Posterior vena cava (tissue), 2 donors: ENCODE data around the gene DNAAF1. TPM values are rescaled to one million over a fixed set of nuclear protein-coding genes. Genes with fewer than 3 reads are reported as not detected.

ENCODE experiments used
- DNase-seq: peaks from one replicate; pipeline ENCODE4 v3.0.0-alpha.2; 2020; ENCODE audit warnings: low spot score
- intact Hi-C, 2 donors: fragments of 100-400 bp; cut with DNase I; formaldehyde crosslinking; loops; one replicate each; pipeline versions ENCODE4 v1.14.1 to v1.14.2; 2022 to 2023
- total RNA-seq, 2 donors: library from RNA; stranded (reverse); fragmentation: NEBNext Ultra II Directional; extraction: Animal tissue kit (Norgen Biotek cat#: 25700); gene quantifications; one replicate each; pipeline ENCODE4 v1.2.1, GENCODE V29; 2021
- donor health status: DM: yes; HTN: yes; CAD: no.
- donor health status: DM: yes; HTN: yes; CAD: no.

Gene DNAAF1
- total RNA-seq, 2 donors from 2014 or later = not detected

- intact Hi-C loops = loop anchor here in 1 of 2 donors (5.0 to 10.0 kb wide), 3 partner anchors 55 to 207 kb away; no protein-coding TSS in a partner anchor
- no peak for DNase-seq
Measured at GRCh38 chr16:84179612-84180320, 34.7 kb downstream of the DNAAF1 start.

DNA sequence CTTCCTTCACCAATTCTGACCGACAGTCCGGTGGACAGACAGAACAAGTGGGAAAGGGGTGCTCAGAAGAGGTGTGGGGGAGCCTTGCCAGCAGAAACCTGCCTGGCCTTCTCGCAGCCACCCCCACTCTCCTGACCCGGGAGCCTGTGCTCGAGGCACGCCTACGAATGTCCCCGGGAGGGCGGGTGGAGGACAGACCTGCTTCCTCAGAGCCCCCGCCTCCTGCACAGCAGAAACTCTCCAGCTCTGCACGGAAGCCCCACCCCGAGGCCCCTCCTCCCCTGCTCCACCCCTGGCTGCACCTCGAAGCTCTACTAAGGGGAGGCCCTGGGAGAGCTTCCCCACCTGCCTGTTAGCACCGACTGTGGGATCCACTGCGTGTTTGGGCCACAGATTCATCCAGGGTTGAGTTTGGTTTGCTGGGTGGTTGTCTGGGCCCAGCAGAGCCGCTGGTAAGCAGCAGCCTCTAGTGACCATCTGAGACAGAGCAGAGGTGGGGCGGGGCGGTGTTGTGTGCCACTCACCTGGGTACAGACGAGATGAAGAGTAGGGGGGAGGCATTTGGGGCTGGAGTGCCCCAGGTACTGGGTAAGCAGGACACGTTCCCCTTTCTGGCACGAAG, 35.5 kb downstream of the DNAAF1 start:
- no peak for DNase-seq
- intact Hi-C loops = loop anchor here in 1 of 2 donors (5.0 to 10.0 kb wide), 2 partner anchors 56 to 208 kb away; no protein-coding TSS in a partner anchor

DNA sequence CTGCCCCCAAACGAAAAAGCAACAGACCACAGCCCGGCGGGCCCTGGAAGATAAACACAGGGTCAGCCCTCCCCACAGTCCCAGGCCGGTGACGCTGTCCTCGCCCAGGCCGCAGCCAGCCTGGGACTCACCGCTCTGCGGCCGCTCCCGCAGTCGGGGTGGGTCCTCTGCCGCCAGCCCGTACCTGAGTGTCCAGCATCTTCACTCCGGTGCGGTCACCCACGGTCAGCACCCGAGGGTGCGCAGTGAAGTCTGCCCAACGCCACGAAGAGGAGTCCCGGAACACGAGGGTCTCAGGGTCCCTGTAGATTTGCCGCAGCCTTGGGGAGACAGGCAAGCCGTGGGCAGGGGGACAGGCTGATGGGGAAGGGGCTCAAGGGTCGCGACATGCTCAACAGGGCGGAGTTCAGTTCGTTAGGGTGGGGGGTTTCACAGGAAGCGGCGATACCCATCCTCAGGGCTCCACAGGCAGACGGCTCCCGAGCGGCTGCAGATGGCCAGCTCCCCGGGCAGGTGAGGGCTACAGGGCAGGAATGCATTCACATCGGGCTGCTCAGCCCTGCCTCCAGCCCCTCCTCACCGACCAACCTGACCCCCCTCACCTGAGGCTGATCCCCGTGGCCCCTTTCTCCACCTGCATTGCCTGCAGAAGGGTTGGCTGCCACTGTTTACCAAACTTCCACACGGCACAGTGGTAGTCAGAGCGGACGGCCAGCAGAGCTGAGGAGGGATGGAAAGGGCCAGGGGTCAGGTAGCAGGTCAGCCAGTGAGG, 36.2 kb downstream of the DNAAF1 start:
- intact Hi-C loops = loop anchor here in 1 of 2 donors (5.0 to 10.0 kb wide), 2 partner anchors 57 to 209 kb away; no protein-coding TSS in a partner anchor
- no peak for DNase-seq

GRCh38 chr16:84182104-84182503, 37.0 kb downstream of the DNAAF1 start:
- DNase-seq = no peak
- intact Hi-C loops = loop anchor here in 1 of 2 donors (5.0 to 10.0 kb wide), 2 partner anchors 57 to 210 kb away; no protein-coding TSS in a partner anchor

GRCh38 chr16:84182680-84183571, 37.8 kb downstream of the DNAAF1 start:
- intact Hi-C loops = loop anchor here in 1 of 2 donors (5.0 to 10.0 kb wide), 2 partner anchors 58 to 211 kb away; no protein-coding TSS in a partner anchor
- peak; percentile 66 for DNase-seq

- intact Hi-C loops = loop anchor here in 1 of 2 donors (5.0 to 10.0 kb wide), 2 partner anchors 59 to 211 kb away; no protein-coding TSS in a partner anchor
- DNase-seq = no peak
Measured at GRCh38 chr16:84183572-84183875, 38.4 kb downstream of the DNAAF1 start.

GRCh38 chr16:84183911-84184591, 38.9 kb downstream of the DNAAF1 start:
- no peak for DNase-seq
- intact Hi-C loops = loop anchor here in 1 of 2 donors (5.0 to 10.0 kb wide), 2 partner anchors 59 to 212 kb away; no protein-coding TSS in a partner anchor

- intact Hi-C loops = loop anchor here in 1 of 2 donors (5.0 to 10.0 kb wide), 2 partner anchors 60 to 212 kb away; no protein-coding TSS in a partner anchor
- DNase-seq = no peak
Measured at GRCh38 chr16:84184775-84185174, 39.7 kb downstream of the DNAAF1 start.

GRCh38 chr16:84186685-84187437, 41.8 kb downstream of the DNAAF1 start, which contains the start of gene TAF1C:
TSS of gene TAF1C (minus strand) at chr16:84187057. CDS start at chr16:84184988, 2,069 bp downstream.
- intact Hi-C loops = loop anchor here in 1 of 2 donors (10.0 kb wide), 1 partner anchor 62 kb away; no protein-coding TSS in a partner anchor
- DNase-seq = peak; percentile 98

- intact Hi-C loops = no loop called here
Measured at GRCh38 chr16:84190731-84191388, 45.8 kb downstream of the DNAAF1 start, which contains the start of gene ADAD2. TSS of gene ADAD2 (plus strand) at chr16:84191157. CDS start at chr16:84191231, 74 bp downstream.

GRCh38 chr16:84191466-84191865, 46.4 kb downstream of the DNAAF1 start:
- DNase-seq = no peak
- intact Hi-C loops = no loop called here

More at GRCh38 chr16:84190731-84191388, 45.8 kb downstream of the DNAAF1 start, which contains the start of gene ADAD2:
- DNase-seq = no peak

GRCh38 chr16:84193480-84193879, 48.4 kb downstream of the DNAAF1 start:
- intact Hi-C loops = no loop called here
- DNase-seq = no peak

GRCh38 chr16:84194018-84194417, 48.9 kb downstream of the DNAAF1 start:
- DNase-seq = no peak
- intact Hi-C loops = no loop called here

GRCh38 chr16:84194470-84195200, 49.5 kb downstream of the DNAAF1 start:
- intact Hi-C loops = no loop called here
- DNase-seq = no peak

DNA sequence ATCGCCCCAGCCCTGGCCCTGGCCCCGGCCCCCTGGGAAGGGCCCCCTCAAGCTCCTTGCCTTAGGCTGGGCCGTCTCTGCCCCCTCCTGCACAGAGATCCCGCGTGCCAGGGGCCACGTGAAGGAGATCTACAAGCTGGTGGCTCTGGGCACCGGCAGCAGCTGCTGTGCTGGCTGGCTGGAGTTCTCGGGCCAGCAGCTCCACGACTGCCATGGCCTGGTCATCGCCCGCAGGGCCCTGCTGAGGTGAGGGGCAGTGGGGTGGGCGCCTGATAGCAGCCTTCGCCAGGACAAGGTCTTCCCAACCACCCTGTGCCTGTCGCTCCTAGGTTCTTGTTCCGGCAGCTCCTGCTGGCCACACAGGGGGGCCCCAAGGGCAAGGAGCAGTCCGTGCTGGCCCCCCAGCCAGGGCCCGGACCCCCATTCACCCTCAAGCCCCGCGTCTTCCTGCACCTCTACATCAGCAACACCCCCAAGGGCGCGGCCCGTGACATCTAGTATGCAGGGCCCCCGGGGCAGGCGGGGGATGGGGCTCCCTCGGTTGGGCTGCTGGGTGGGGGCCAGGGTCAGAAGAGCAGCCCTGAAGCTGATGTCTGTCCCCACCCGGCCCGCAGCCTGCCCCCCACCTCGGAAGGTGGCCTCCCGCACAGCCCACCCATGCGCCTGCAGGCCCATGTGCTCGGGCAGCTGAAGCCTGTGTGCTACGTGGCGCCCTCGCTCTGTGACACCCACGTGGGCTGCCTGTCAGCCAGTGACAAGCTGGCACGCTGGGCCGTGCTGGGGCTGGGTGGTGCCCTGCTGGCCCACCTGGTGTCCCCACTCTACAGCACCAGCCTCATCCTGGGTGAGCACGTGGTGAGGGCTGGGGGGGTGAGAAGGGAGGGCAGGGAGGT, 50.3 kb downstream of the DNAAF1 start:
- no peak for DNase-seq
- intact Hi-C loops = no loop called here
